IMR-90 (cell line): ENCODE results near the gene AP2A1.

ENCODE experiments used
- CEBPB ChIP-seq: IDR thresholded peaks from 2 replicates; pipeline ENCODE4 v1.6.1; 2012; ENCODE audit warnings: low read depth, low read length, improper control_type of control experiment
- MXI1 ChIP-seq: IDR thresholded peaks from 2 replicates; pipeline ENCODE4 v1.6.1; 2012; ENCODE audit warnings: low read depth, mild to moderate bottlenecking, low read length, moderate library complexity, borderline replicate concordance
- RCOR1 ChIP-seq: IDR thresholded peaks from 2 replicates; pipeline ENCODE4 v1.6.1; 2012; ENCODE audit warnings: mild to moderate bottlenecking, low read length, improper control_type of control experiment; ENCODE audit not compliant: insufficient replicate concordance

DNA sequence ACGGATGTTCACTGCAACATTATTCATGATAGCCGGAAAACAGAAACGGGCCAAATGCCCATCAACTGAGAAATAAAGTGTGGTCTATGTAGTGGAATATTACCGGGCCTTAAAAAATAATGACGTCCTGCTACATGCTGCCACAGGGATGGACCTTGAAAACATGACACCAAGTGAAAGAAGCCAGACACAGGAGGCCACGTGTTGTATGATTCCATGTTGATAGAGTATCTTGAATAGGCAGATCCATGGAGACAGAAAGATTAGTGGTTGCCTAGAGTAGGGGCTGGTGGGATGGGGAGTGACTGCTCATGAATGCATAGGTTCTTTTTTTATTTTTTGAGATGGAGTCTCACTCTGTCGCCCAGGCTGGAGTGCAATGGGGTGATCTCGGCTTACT is 3.7 kb downstream of the AP2A1 start:
- no peak for TF ChIP-seq RCOR1
- no peak for TF ChIP-seq CEBPB
- TF ChIP-seq MXI1 = no peak
